ENCODE results near the gene SLC25A26.
"Not testable (repeated sequence)": the region's sequence is repeated elsewhere in the genome, so short reads cannot be mapped to it uniquely, and the experiment has no call there.

Gene SLC25A26

DNA sequence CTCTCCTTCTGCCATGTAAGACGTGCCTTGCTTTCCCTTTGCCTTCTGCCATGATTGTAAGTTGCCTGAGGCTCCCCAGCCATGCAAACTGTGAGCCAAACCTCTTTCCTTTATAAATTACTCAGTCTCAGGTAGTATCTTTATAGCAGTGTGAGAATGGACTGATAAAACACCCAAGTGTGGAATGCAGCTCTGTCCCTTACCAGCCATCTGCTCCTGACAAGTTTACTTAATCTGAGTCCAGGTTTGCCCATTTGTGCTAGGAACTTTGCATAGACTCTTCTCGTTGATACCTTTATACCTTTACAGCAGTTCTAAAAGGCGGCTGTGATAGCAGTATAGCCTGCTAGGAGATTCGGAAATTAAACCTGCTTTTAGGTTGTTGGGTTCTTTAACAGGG lies 48.1 kb downstream of the SLC25A26 start:
- FAIRE-seq = no peak
- DNase-seq (ENCODE audit: insufficient read length, low spot score) = no peak
- no peak for TF ChIP-seq POLR2A (IDR thresholded peaks at IDR 0.05; ENCODE audit: low read depth, low read length)

DNA sequence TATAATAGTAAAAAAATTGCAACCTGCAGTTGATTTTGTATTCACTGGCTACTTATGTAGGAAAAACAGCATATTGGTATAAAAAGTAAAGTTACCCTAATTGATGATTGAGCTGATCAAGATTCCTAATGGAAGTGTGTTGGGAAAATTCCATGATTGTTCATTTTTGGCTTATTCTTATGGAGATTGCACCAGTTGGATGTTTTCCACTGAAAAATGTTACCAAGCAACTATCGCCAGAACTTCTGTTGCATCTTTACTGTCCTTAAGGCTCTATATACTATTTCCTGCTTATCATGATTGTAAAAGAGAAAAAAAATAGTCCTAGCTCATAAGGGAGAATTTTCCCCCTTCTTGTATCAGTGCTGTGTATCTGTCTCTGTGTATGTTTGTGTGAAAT lies 48.6 kb downstream of the SLC25A26 start:
- DNase-seq (ENCODE audit: insufficient read length, low spot score) (no peak), FAIRE-seq (no peak)
- no peak for TF ChIP-seq POLR2A (IDR thresholded peaks at IDR 0.05; ENCODE audit: low read depth, low read length)

DNA sequence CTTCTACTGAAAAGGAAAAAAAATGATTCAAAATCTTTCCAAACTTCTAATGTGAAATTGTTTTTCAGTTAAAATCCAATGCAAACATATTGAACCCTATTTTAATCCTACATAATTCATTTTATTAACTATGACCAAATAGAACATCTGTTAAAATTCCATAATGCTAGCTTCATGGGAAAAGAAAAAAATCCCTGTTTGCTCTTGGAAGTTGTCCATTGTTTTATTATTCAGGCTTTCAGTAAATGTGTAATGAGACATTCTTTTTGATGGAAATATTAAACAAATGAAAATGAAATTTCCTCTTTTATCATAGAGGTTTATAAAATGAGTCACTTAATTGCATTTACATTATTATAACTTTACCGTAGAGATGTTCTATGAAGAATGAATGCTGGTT lies 49.5 kb downstream of the SLC25A26 start:
- no peak for DNase-seq (ENCODE audit: insufficient read length, low spot score)
- no peak for FAIRE-seq
- TF ChIP-seq POLR2A (IDR thresholded peaks at IDR 0.05; ENCODE audit: low read depth, low read length) = no peak

DNA sequence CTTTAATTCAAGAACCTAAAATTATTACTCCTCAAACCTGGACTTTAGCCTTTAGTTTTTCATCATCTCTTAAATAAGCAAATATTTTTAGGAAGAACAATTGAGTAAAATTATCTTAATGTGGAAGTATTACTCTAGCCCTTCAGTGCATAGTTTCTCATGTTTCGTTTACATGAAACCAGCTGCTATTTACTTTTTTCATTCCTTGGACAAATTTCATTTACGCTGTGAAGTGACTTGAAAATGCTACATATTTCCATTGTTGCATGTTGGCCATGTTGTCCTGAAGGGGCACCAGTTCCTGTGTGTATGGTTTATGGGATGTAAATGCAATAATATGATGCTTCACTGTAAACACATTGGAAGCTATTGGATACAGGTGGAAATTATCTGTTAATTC lies 49.9 kb downstream of the SLC25A26 start:
- no peak for TF ChIP-seq POLR2A (IDR thresholded peaks at IDR 0.05; ENCODE audit: low read depth, low read length)
- no peak for FAIRE-seq
- DNase-seq (ENCODE audit: insufficient read length, low spot score) = no peak

DNA sequence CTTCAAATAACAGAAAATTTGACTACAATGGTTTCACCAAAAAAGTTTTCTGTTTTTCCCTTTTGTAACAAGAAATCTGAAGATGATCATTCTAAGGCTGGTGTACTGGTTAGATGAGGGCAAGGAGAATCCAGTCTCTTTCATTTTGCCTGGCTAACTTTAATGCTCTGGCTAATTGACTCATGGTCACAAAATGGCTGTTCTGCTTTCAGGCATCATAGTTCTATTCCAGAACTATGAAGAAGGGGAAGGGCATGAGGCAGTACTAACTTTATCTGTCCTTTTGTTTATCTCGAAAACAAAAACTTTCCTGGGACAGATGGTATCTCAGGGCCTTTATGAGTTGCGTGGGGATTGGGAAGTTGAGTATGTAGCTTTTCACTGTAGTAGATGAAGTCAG lies 50.4 kb downstream of the SLC25A26 start:
- DNase-seq (ENCODE audit: insufficient read length, low spot score) (no peak), FAIRE-seq (no peak)
- no peak for TF ChIP-seq POLR2A (IDR thresholded peaks at IDR 0.05; ENCODE audit: low read depth, low read length)

DNA sequence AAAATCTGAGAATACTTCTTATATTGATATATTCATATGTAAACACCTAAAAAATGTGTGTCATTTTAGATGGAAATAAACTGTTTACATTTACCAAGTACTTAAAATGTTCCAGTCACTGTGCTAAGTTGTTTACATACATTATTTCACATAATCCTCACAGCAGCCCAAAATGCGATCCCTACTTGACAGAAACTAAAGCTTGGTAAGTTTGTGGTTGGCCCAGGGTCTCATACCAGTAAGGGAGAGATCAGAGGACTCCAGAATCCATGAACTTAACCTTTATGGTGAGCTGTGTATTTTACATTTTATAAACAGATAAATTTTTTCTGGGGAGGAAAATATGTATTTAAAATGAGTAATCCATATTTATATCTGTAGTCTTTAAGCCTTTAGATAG lies 51.2 kb downstream of the SLC25A26 start:
- no peak for TF ChIP-seq POLR2A (IDR thresholded peaks at IDR 0.05; ENCODE audit: low read depth, low read length)
- no peak for DNase-seq (ENCODE audit: insufficient read length, low spot score)
- FAIRE-seq = no peak

DNA sequence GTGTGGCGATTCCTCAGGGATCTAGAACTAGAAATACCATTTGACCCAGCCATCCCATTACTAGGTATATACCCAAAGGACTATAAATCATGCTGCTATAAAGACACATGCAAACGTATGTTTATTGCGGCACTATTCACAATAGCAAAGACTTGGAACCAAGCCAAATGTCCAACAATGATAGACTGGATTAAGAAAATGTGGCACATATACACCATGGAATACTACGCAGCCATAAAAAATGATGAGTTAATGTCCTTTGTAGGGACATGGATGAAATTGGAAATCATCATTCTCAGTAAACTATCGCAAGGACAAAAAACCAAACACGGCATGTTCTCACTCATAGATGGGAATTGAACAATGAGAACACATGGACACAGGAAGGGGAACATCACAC lies 54.0 kb downstream of the SLC25A26 start:
- FAIRE-seq; DNase-seq (ENCODE audit: insufficient read length, low spot score): not testable (repeated sequence)

DNA sequence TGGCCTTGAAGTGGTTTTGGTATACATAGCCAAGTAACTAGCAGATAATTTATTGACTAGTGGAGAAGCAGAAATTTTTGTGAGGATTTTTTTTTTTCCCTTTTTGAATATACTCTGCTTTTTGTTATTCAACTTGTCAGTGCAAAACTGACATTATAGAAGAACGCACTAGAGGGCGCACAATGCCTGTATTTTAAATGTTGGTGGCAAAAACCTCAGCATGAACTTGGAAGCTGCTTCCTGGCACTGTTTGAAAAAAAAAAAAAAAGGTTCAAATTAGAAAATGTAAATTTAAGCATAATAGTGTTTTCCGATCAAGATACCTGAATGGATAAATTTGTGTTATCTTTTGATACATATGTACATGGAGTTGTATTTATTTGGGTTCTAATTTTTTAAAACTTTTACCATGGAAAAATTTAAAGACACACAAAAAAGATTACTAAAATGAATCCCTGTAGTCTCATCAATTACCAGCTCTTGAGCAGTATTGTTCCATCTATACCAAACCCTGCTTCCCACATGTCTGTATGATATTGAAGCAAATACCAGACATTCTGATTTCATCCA lies 56.0 kb downstream of the SLC25A26 start:
- FAIRE-seq = peak; percentile 91
- no peak for DNase-seq (ENCODE audit: insufficient read length, low spot score)
- no peak for TF ChIP-seq POLR2A (IDR thresholded peaks at IDR 0.05; ENCODE audit: low read depth, low read length)

DNA sequence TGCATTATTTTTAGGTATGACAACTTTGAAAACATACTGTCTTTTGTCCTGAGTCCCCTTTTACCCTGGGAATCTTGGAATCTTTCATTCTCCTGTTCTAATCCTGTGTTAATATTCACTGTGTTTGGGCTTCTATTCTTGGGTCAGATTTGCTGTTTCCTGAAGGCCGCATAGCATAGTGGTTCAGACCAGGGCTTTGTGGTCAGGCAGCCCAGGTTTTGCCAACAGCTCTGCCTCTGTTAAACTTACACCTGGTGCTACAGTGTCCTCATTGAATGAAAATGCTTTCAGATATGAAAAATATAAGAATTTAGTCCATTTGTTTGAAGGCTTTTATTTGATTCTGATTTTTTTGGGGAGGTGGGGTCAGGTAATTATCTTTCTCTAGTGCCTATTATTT lies 58.4 kb downstream of the SLC25A26 start:
- no peak for FAIRE-seq
- no peak for DNase-seq (ENCODE audit: insufficient read length, low spot score)
- no peak for TF ChIP-seq POLR2A (IDR thresholded peaks at IDR 0.05; ENCODE audit: low read depth, low read length)

DNA sequence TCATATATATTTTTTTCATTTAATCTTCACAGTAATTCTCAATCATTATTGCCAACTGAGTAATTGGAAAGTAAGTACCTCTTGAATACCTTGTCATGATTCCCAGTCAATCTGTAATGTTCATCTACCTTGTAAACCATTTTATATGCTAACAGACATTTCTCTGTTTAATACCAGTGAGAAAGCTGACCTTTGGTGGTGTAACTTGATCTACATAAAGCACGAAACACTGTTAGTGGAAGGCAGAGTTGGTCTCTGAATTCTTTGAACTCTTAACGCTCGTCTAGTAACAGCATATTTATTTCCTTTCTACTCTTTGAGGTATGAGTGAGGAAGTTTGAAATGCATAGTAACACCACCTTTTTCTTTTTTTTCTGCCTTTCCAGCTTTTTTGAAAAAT lies 59.5 kb downstream of the SLC25A26 start:
- TF ChIP-seq POLR2A (IDR thresholded peaks at IDR 0.05; ENCODE audit: low read depth, low read length) = no peak
- DNase-seq (ENCODE audit: insufficient read length, low spot score) (no peak), FAIRE-seq (no peak)

DNA sequence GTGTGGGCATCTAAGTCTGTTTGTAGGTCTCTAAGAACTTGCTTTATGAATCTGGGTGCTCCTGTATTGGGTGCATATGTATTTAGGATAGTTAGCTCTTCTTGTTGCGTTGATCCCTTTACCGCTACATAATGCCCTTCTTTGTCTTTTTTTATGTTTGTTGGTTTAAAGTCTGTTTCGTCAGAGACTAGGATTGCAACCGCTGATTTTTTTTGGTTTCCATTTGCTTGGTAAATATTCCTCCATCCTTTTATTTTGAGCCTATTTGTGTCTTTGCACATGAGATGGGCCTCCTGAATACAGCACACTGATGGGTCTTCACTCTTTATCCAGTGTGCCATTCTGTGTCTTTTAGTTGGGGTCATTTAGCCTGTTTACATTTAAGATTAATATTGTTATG lies 71.1 kb downstream of the SLC25A26 start:
- not testable (repeated sequence) for DNase-seq (ENCODE audit: insufficient read length, low spot score); FAIRE-seq

DNA sequence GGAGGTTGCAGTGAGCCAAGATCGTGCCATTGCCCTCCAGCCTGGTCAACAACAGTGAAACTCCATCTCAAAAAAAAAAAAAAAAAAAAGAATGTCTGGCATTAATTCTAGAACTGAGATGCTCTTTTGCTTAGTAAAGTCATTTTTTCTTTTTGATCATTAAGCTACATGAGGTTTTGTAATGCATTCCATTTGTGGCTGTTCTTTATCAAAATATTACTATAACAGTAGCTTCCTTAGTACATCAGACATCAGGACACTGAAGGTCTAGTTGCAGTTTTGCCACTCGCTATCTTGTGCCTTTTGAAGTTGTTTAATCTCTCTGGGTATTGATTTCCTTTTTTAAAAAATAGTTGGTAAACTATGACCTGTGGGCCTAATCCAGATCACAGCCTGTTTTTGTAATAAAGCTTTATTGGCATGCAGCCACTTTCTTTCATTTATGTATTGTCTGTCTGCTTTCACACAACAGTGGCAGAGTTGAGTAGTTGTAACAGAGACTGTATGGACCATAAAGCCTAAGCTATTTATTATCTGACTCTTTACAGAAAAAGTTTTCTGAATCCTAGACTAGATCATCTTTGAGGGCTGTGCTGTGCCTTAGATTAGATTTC lies 76.6 kb downstream of the SLC25A26 start:
- FAIRE-seq = no peak
- no peak for DNase-seq (ENCODE audit: insufficient read length, low spot score)
- TF ChIP-seq POLR2A (IDR thresholded peaks at IDR 0.05; ENCODE audit: low read depth, low read length) = no peak

DNA sequence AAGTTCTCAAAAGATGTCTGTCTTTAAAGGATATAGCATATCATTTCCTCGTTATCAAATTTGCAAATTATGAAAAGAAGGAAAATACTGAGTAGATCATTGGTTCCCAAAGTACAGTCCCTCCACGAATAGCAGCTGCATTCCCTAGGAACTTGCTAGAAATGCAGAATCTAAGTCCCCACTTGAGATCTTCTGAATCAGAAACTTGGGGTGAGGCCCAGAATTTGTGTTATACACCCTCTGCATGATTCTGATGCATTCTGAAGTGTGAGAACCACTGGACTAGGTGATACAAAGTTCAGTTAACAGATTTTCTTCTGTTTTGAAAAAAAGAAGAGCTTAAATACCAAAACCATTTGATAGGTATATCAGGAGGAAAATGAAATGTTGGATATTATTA lies 77.1 kb downstream of the SLC25A26 start:
- DNase-seq (ENCODE audit: insufficient read length, low spot score) = no peak
- peak; percentile 83 for FAIRE-seq
- no peak for TF ChIP-seq POLR2A (IDR thresholded peaks at IDR 0.05; ENCODE audit: low read depth, low read length)

DNA sequence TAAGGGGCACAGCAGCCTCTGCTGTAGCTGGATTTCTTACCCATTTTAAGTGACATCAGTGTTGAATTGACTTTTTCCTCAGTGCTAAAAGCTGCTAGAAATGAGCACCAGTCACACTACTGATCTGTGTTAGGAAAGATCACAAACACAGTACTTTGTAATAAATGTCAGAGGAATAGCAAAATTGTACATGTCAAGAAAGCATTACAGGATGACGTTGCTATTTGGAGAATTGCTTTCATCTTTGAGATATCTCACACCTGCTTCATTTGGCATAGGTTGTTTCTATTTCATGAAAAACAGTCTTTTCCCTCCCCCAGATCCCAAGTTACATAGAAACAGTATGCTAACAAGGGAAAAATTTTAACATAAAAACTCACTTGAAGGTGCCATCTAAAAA lies 77.8 kb downstream of the SLC25A26 start:
- TF ChIP-seq POLR2A (IDR thresholded peaks at IDR 0.05; ENCODE audit: low read depth, low read length) = no peak
- no peak for FAIRE-seq
- DNase-seq (ENCODE audit: insufficient read length, low spot score) = no peak

DNA sequence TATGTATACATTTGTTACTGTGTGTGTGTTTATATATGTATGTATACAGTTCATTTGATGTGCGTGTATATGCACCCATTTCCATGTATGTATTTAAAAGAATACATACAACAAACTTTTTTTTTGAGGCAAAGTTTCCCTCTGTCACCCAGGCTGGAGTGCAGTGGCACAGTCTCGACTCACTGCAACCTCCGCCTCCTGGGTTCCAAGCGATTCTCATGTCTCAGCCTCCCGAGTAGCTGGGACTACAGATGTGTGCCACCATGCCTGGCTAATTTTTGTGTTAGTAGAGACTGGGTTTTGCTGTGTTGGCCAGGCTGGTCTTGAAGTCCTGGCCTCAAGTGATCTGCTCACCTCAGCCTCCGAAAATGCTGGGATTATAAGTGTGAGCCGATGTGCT lies 78.3 kb downstream of the SLC25A26 start:
- not testable (repeated sequence) for DNase-seq (ENCODE audit: insufficient read length, low spot score); FAIRE-seq

DNA sequence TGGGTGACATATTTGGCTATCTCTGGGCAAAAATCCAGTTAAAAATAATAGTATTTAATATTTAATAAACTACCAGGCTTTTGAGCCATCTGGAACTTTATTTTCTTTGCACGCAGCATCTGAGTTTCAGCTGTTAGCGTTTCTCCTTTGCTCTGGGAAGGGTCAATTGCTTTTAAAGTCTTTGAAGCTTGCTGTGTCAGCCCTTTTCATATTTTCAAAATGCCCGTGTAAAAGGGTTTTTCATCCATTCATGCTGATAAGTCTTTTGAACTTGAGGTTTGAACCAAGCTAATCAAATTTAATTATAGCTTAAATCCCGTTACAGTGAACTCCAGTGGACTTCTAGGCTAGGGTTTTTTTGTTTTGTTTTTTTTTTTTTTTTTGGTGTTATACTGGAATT lies 79.1 kb downstream of the SLC25A26 start:
- no peak for FAIRE-seq
- no peak for TF ChIP-seq POLR2A (IDR thresholded peaks at IDR 0.05; ENCODE audit: low read depth, low read length)
- DNase-seq (ENCODE audit: insufficient read length, low spot score) = no peak

Measured in H54 (cell line).